SK-N-SH (cell line): ENCODE data around the gene LARP6. TPM values are rescaled to one million over a fixed set of nuclear protein-coding genes. Genes with fewer than 3 reads are reported as not detected.

Source experiments
- CTCF ChIA-PET: fragments of 300-600, 350-600 bp; formaldehyde crosslinking; extraction: SDS; loops from one replicate; lab custom pipeline; 2021; lab: Yijun Ruan, JAX
- POLR2A ChIA-PET: fragments of 350-600 bp; sonication (Branson Sonifier 250); formaldehyde crosslinking; extraction: SDS; loops from one replicate; lab custom pipeline; 2020; ENCODE audit warnings: antibody characterized with exemption, inconsistent platforms; lab: Yijun Ruan, JAX
- DNase-seq: peaks from one replicate; pipeline ENCODE4 v3.0.0; 2012
- H2AFZ ChIP-seq: fragments of 200-600 bp; sonication (generic); 2 replicates; pipeline ENCODE4 v1.8.1; 2016; ENCODE audit warnings: antibody characterized with exemption, mild to moderate bottlenecking, low read depth
- H3F3A ChIP-seq: fragments of 200-600 bp; sonication (generic); replicated peaks from 2 replicates; pipeline ENCODE3; 2016; ENCODE audit warnings: antibody characterized with exemption, mild to moderate bottlenecking; ENCODE audit not compliant: insufficient read depth
- H3K27ac ChIP-seq, 2 experiments: fragments of 200-500 bp in 1 of 2; fragments of 200-600 bp in 1 of 2; sonication (Bioruptor generic) in 1 of 2; sonication (generic), shearing (Covaris generic) in 1 of 2; 2 replicates each; pipeline versions ENCODE4 v1.5.1 to v1.6.1; 2014 to 2016; ENCODE audit warnings: low read depth in 2 of 2, inconsistent platforms in 1 of 2, low read length in 1 of 2, mild to moderate bottlenecking in 1 of 2, mixed read lengths in 1 of 2
- H3K27me3 ChIP-seq: fragments of 200-600 bp; sonication (generic), shearing (Covaris generic); 2 replicates; pipeline ENCODE4 v1.6.1; 2016; ENCODE audit warnings: mixed run types; ENCODE audit not compliant: insufficient read depth
- H3K36me3 ChIP-seq, 2 experiments: fragments of 200-500 bp in 1 of 2; fragments of 200-600 bp in 1 of 2; sonication (Bioruptor generic) in 1 of 2; sonication (generic) in 1 of 2; replicated peaks in 1 of 2; 2 replicates each; pipeline versions ENCODE3 to v1.5.1; 2014 to 2016; ENCODE audit warnings: low read length in 1 of 2, mild to moderate bottlenecking in 1 of 2; ENCODE audit not compliant: insufficient read depth in 2 of 2, control insufficient read depth in 1 of 2
- H3K4me1 ChIP-seq, 2 experiments: fragments of 200-500 bp in 1 of 2; fragments of 200-600 bp in 1 of 2; sonication (Bioruptor generic) in 1 of 2; sonication (generic), shearing (Covaris generic) in 1 of 2; 2 replicates each; pipeline versions ENCODE4 v1.5.1 to v1.6.1; 2014 to 2016; ENCODE audit warnings: low read depth in 1 of 2, low read length in 1 of 2, mixed run types in 1 of 2; ENCODE audit not compliant: insufficient read depth in 2 of 2, control insufficient read depth in 1 of 2
- H3K4me2 ChIP-seq: fragments of 200-600 bp; sonication (generic), shearing (Covaris generic); 2 replicates; pipeline ENCODE4 v1.6.1; 2017; ENCODE audit warnings: mixed run types
- H3K4me3 ChIP-seq, 2 experiments: fragments of 200-500 bp in 1 of 2; fragments of 200-600 bp in 1 of 2; sonication (Bioruptor generic) in 1 of 2; sonication (generic), shearing (Covaris generic) in 1 of 2; 2 replicates each; pipeline versions ENCODE4 v1.5.1 to v1.8.1; 2014 to 2016; ENCODE audit warnings: low read depth in 2 of 2, inconsistent platforms in 1 of 2, low read length in 1 of 2, mild to moderate bottlenecking in 1 of 2, mixed read lengths in 1 of 2, moderate library complexity in 1 of 2
- H3K79me2 ChIP-seq: fragments of 200-600 bp; sonication (generic); 2 replicates; pipeline ENCODE4 v1.8.1; 2017; ENCODE audit warnings: mild to moderate bottlenecking; ENCODE audit not compliant: insufficient read depth
- H3K9ac ChIP-seq: fragments of 200-600 bp; sonication (generic); 2 replicates; pipeline ENCODE4 v1.6.1; 2017; ENCODE audit warnings: mixed run types
- H3K9me2 ChIP-seq: fragments of 200-600 bp; sonication (generic); 2 replicates; pipeline ENCODE4 v1.6.1; 2017; ENCODE audit warnings: mixed run types
- H3K9me3 ChIP-seq: fragments of 200-600 bp; sonication (generic); 2 replicates; pipeline ENCODE4 v1.6.1; 2017; ENCODE audit warnings: mixed run types, mild to moderate bottlenecking, moderate library complexity
- H4K20me1 ChIP-seq: fragments of 200-600 bp; sonication (generic); 2 replicates; pipeline ENCODE4 v1.6.1; 2017; ENCODE audit warnings: mild to moderate bottlenecking, mixed run types; ENCODE audit not compliant: insufficient read depth
- CHD2 ChIP-seq: fragments of 150-350 bp; IDR thresholded peaks from 2 replicates; pipeline ENCODE4 v1.6.1; 2018; ENCODE audit warnings: low read length; ENCODE audit not compliant: partially characterized antibody
- ELF1 ChIP-seq: IDR thresholded peaks from 2 replicates; pipeline ENCODE4 v1.4.0; 2012
- EZH2phosphoT487 ChIP-seq: fragments of 200-600 bp; sonication (generic); IDR thresholded peaks from 2 replicates; pipeline ENCODE4 v1.6.1; 2017; ENCODE audit warnings: low read depth, mixed run types, mild to moderate bottlenecking, antibody characterized with exemption, moderate library complexity, borderline replicate concordance
- FOSL2 ChIP-seq: IDR thresholded peaks from 2 replicates; pipeline ENCODE4 v1.4.0; 2012; ENCODE audit warnings: low read depth, mild to moderate bottlenecking, moderate library complexity, borderline replicate concordance
- FOXJ3 ChIP-seq: sonication (generic); formaldehyde crosslinking; IDR thresholded peaks from 2 replicates; pipeline ENCODE4 v1.5.1; 2020; ENCODE audit warnings: mild to moderate bottlenecking, missing genetic modification reagents
- GABPA ChIP-seq: IDR thresholded peaks from 2 replicates; pipeline ENCODE4 v1.4.0; 2012; ENCODE audit warnings: low read depth, mild to moderate bottlenecking
- PBX3 ChIP-seq: IDR thresholded peaks from 2 replicates; pipeline ENCODE4; 2012
- RCOR1 ChIP-seq: fragments of 150-350 bp; IDR thresholded peaks from 2 replicates; pipeline ENCODE4 v1.6.1; 2017; ENCODE audit warnings: antibody characterized with exemption, low read length
- RXRA ChIP-seq: IDR thresholded peaks from 2 replicates; pipeline ENCODE4 v1.4.0; 2012; ENCODE audit warnings: low read depth, mild to moderate bottlenecking, borderline replicate concordance
- SIN3A ChIP-seq: IDR thresholded peaks from 2 replicates; pipeline ENCODE4 v1.6.1; 2012; ENCODE audit warnings: low read depth, mild to moderate bottlenecking, low read length, moderate library complexity, borderline replicate concordance
- TAF1 ChIP-seq: IDR thresholded peaks from 2 replicates; pipeline ENCODE4 v1.6.1; 2012; ENCODE audit warnings: low read depth, mild to moderate bottlenecking, low read length, moderate library complexity, borderline replicate concordance
- USF2 ChIP-seq: fragments of 150-350 bp; IDR thresholded peaks from 2 replicates; pipeline ENCODE4 v1.6.1; 2017; ENCODE audit warnings: antibody characterized with exemption, low read length, low read depth, borderline replicate concordance
- YY1 ChIP-seq: IDR thresholded peaks from 2 replicates; pipeline ENCODE4 v1.4.0; 2012; ENCODE audit warnings: low read depth, mild to moderate bottlenecking
- ZBTB33 ChIP-seq: IDR thresholded peaks from 2 replicates; pipeline ENCODE4 v1.4.0; 2012; ENCODE audit warnings: low read depth, borderline replicate concordance
- WGBS: methylation state at CpG from one replicate; pipeline ENCODE4 v1.1.6; 2017; ENCODE audit warnings: low lambda C conversion rate; 5-methylcytosine and 5-hydroxymethylcytosine counted together
- polyA plus RNA-seq, 3 experiments: library from polyadenylated mRNA; depleted of rRNA; stranded (reverse); fragments of >200 nt; gene quantifications; 2 replicates each; pipeline ENCODE4 v1.2.3, GENCODE V29; 2012
- TF ChIP-seq, protein P1 (sequence below): IDR thresholded peaks from 2 replicates; pipeline ENCODE4 v1.4.0; 2012; ENCODE audit warnings: low read depth
- TF ChIP-seq, protein P2 (sequence below): IDR thresholded peaks from 2 replicates; pipeline ENCODE4 v1.6.1; 2012; ENCODE audit warnings: mild to moderate bottlenecking, low read depth, low read length, moderate library complexity

The LARP6 gene
- polyA plus RNA-seq, 1 of the 3 experiments (the other 2 are of a cell fraction): 236 TPM

- H3K9ac ChIP-seq: no peak overlapping the region
- H2AFZ ChIP-seq: no peak overlapping the region
- TF ChIP-seq, protein P1, sequence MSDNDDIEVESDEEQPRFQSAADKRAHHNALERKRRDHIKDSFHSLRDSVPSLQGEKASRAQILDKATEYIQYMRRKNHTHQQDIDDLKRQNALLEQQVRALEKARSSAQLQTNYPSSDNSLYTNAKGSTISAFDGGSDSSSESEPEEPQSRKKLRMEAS: no peak
- TF ChIP-seq YY1 (no peak), RXRA (no peak), GABPA (no peak), FOSL2 (no peak), PBX3 (no peak), RCOR1 (no peak), ELF1 (no peak), CHD2 (no peak), FOXJ3 (no peak), SIN3A (no peak), EZH2phosphoT487 (no peak), TAF1 (no peak), ZBTB33 (no peak), USF2 (no peak)
- TF ChIP-seq, protein P2, sequence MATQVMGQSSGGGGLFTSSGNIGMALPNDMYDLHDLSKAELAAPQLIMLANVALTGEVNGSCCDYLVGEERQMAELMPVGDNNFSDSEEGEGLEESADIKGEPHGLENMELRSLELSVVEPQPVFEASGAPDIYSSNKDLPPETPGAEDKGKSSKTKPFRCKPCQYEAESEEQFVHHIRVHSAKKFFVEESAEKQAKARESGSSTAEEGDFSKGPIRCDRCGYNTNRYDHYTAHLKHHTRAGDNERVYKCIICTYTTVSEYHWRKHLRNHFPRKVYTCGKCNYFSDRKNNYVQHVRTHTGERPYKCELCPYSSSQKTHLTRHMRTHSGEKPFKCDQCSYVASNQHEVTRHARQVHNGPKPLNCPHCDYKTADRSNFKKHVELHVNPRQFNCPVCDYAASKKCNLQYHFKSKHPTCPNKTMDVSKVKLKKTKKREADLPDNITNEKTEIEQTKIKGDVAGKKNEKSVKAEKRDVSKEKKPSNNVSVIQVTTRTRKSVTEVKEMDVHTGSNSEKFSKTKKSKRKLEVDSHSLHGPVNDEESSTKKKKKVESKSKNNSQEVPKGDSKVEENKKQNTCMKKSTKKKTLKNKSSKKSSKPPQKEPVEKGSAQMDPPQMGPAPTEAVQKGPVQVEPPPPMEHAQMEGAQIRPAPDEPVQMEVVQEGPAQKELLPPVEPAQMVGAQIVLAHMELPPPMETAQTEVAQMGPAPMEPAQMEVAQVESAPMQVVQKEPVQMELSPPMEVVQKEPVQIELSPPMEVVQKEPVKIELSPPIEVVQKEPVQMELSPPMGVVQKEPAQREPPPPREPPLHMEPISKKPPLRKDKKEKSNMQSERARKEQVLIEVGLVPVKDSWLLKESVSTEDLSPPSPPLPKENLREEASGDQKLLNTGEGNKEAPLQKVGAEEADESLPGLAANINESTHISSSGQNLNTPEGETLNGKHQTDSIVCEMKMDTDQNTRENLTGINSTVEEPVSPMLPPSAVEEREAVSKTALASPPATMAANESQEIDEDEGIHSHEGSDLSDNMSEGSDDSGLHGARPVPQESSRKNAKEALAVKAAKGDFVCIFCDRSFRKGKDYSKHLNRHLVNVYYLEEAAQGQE: no peak
- TF ChIP-seq, all 33 proteins: peak for 0
- no peaks in the 10 kb centered on the region for H3K79me2 ChIP-seq
- no peaks in the 10 kb centered on the region for H3K27me3 ChIP-seq
- H3F3A ChIP-seq: no peaks in the 10 kb centered on the region
- CTCF ChIA-PET: interaction anchor here (0.6 to 6.3 kb wide), 19 partner anchors 11 to 1338 kb away, joined by 3 to 78 read pairs (median 6); no protein-coding TSS in a partner anchor
- no peak overlapping the region for H3K4me3 ChIP-seq
- H3K4me1 ChIP-seq: peaks cover 0 to 4% of the 10 kb centered on the region in 2 experiments; a peak in 1 of 4 replicates
- no peak overlapping the region for H3K27ac ChIP-seq
- no peaks in the 10 kb centered on the region for H4K20me1 ChIP-seq
- no peaks in the 10 kb centered on the region for H3K36me3 ChIP-seq
- 87% methylated on average over 4 of the region's 4 CpGs for WGBS
- POLR2A ChIA-PET: no interaction called here
- no peaks in the 10 kb centered on the region for H3K9me3 ChIP-seq
- H3K9me2 ChIP-seq: no peaks in the 10 kb centered on the region
- H3K4me2 ChIP-seq: no peak overlapping the region
- no peak for DNase-seq
Measured at GRCh38 chr15:70812827-70813364, 41.1 kb downstream of the LARP6 start.
